Stimulated activated CD8-positive, alpha-beta memory T cell treated with anti-CD3 and anti-CD28 coated beads, Interleukin-7, amount 100 ng/mL, for 4 hours (primary cell): Measurements from ENCODE around the gene ARHGEF33.

ENCODE experiments used
- DNase-seq, 2 donors: peaks; one replicate each; pipeline ENCODE4 v3.0.0-alpha.2; 2020; ENCODE audit warnings: low read depth in 2 of 2

The ARHGEF33 gene

DNA sequence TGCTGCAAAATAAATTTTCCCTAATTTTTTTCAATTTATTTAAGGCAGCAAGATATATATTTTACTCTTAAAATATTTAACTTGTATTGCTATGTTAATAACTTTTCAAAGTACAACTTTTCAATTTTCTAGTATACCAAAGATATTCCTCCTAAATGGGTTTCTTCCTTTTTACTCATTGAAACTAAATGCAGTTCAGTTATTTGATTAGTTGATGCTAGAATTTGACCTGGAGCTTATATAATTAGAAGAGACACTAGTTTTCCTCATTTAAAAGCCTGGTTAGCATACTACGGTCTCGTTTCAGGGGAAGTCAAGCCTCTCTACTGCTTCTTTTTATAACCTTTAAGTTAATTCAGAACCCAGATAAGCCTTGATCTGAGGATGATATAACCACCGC lies at the start of gene ARHGEF33:
Gene ARHGEF33 (plus strand): TSS at position 301 of the 400 bp plus-strand sequence. CDS start 29,573 bp downstream, outside the sequence.
- DNase-seq: no peak

- no peak for DNase-seq
These were observed 39.6 kb upstream of the ARHGEF33 start for GRCh38 chr2:38850045-38850444.

DNA sequence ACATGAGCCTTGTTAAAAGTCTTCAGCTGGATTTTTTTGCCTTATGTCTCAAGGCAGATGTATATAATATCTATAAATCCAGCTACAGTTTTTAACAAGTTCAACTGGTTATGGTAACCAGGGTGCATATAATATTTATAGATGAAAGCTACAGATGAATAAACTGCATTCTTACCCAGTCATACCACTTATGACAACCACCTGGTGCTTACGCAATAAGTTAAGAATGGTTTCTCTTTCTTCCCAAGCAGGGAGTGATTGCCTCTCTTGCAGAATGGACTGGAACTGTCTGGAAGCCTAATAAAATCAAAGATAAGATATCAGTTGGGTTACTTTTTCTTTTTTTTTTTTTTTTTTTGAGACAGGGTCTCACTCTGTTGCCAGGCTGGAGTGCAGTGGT lies 33.5 kb upstream of the ARHGEF33 start:
- no peak for DNase-seq

- DNase-seq: no peak
These were observed 27.2 kb upstream of the ARHGEF33 start for GRCh38 chr2:38862476-38862875.

DNA sequence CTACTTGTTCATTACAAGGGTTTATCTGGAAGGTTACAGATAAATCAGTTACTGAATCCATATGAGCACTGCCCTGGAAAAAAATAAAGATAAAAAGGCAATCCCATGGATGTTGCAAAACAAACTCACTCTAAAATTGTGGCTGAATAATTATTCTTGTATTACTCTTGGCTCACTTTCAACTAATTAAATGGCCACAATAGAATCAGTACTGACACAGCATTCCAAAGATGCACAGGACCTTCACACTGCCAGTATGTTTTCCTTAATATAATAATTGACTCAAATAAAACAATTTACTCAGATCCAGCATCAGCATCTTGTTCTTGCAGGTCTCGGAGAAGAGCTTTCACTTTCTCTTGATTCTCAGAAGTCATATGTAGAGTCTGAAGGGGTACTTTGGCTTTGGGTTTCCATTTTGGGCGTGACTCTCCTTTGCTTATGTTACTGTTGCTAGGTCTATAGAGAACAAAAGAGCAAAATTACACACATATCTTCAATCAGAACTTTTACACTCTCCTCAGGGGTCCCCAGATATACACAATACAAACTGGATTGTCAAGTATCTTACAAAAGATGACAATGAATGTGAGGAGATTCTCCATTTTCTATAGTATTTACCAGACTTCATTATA lies 26.5 kb upstream of the ARHGEF33 start:
- DNase-seq: no peak

- DNase-seq: no peak
These were observed 22.8 kb upstream of the ARHGEF33 start for GRCh38 chr2:38866773-38867443.

DNA sequence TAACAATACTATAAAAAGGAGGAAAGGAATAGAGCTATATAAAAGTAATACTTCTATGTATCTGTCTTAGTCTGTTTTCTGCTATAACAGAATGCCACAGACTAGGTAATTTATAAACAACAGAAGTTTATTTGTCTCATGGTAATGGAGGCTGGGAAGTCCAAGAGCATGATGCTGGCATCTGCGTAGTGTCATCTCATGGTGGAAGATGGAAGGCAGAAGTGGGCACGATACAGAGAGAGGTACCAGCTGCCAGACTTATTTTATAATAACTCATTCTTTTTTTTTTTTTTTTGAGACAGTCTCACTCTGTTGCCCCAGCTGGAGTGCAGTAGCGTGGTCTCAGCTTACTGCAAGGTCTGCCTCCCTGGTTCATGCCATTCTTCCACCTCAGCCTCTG lies 18.2 kb upstream of the ARHGEF33 start:
- no peak for DNase-seq

GRCh38 chr2:38873763-38874162 lies 15.9 kb upstream of the ARHGEF33 start:
- DNase-seq: no peak

DNA sequence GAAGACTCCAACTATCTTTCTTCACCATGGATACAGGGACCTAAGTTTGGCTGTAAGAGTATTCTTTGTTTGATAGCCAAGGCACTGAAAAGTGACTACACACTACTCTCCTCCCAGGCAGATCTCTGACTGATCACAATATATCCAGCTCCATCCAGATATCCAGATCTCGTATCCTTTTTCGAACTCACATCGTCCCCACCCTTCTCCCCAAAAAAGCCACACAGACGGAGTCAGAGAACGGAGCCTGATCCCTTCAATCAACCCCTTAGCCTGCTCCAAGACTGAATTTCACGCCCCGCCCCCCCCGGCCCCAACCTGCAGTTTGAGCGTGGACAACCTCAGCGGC lies 14.5 kb upstream of the ARHGEF33 start:
- DNase-seq: no peak

DNA sequence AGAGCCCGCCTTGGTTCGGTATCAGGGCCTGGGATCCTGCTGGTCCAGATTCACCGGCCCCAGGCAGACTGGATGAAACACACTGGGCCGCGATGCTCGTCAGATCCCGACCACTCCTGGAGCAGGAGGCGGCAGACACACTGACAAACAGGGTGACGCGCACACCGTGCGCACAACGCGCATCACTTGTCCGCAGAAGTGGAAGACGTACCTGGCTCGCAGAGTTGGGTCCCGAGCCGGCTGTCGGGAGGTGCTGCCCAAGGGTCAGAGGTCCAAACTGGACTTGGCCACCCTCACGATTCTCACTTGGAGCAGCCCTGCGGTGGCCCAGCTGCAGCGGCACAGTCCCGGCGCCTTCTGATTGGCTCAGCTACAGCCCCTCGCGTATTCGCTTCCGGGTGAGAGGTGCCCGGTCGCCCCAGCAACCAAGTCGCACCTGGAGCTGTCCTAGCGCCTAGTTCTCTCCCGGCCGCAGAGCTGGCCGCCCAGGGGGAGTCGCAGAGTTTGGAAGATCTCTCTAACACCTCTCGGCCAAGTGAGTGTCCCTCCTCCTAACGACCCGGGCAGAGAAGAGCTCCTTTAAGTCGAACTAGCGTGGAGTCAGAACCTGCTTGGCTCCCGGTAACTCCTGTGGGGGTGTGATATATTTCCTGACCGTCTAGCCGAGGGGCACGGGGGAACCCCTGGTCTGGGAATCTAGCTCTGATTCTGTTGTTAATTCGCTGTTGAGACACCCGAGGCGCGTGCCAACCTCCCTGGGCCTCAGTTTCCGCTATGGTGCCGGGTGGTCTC lies 13.9 kb upstream of the ARHGEF33 start, which contains the start of the genes DHX57 and MORN2:
Gene DHX57 (minus strand): TSS at position 359 of the 792 bp plus-strand sequence. CDS start 7,529 bp downstream, outside the sequence.
Gene MORN2 (plus strand): TSS at position 401 of the 792 bp plus-strand sequence.
- peak; percentile 58 to 72 for DNase-seq

GRCh38 chr2:38876407-38876806 lies 13.3 kb upstream of the ARHGEF33 start:
- DNase-seq: no peak

DNA sequence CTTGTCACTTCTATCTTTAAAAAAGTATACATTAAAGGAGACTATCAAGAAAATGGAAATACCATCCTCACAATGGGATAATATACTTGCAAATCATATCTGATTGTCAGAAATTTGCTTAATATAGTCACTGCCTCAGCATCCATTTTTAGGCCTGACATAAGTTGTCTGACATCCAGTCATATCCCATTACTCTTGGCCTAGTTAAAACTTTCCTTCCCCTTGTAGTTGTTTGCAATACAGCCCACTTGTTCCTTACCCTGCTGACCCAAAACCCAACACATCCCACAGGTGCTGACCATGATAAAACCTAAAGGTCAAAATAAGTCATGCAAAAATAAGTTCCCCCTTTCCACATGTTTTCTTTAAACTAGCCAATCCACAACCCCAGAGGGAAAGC lies 3.6 kb upstream of the ARHGEF33 start:
- no peak for DNase-seq

- DNase-seq: no peak
These were observed 2.3 kb upstream of the ARHGEF33 start for GRCh38 chr2:38887347-38887746.

GRCh38 chr2:38887902-38888554 lies 1.6 kb upstream of the ARHGEF33 start:
- no peak for DNase-seq

GRCh38 chr2:38889045-38889444 lies 630 bp upstream of the ARHGEF33 start:
- no peak for DNase-seq

GRCh38 chr2:38892819-38893218 lies 3.1 kb downstream of the ARHGEF33 start:
- DNase-seq: no peak

GRCh38 chr2:38898256-38898655 lies 8.6 kb downstream of the ARHGEF33 start:
- no peak for DNase-seq

DNA sequence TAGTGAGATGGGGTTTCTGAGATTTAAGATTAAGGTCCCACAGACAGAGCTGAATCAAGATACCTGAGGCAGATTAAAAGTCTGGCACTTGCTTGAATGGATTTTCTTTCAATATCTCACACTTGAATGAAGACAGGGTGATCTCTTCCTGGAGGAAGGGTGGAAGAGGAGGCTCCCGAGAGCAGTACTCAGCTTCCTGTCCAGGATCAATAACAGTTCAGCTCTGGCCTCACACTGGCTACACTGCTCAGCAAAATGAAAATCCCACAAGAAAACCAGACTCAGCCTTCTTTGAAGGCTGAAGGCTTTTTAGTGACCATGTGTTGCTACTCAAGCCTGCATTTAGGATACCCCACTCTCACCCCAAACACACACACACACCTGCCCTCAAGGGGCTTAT lies 11.1 kb downstream of the ARHGEF33 start:
- no peak for DNase-seq

DNA sequence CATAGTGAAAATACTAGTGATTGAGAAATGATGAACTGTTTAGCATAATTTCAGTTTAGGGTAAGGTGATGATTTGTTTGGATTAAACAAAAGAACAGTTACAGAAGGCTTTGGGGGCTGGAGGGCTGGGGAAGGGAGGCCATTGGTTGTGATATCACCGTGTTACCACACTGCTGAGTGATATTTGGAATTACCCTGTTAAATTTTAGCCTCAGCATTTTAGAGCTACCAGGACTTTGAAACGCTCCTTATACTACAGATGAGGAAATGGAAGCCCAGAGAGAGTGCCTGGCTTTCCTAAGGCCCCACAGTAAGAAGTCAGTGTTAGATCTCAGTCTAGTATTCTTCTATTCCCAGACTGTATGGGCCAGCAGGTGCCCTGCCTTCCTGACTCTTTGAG lies 15.6 kb downstream of the ARHGEF33 start:
- DNase-seq: no peak

GRCh38 chr2:38907242-38907641 lies 17.6 kb downstream of the ARHGEF33 start:
- no peak for DNase-seq

DNA sequence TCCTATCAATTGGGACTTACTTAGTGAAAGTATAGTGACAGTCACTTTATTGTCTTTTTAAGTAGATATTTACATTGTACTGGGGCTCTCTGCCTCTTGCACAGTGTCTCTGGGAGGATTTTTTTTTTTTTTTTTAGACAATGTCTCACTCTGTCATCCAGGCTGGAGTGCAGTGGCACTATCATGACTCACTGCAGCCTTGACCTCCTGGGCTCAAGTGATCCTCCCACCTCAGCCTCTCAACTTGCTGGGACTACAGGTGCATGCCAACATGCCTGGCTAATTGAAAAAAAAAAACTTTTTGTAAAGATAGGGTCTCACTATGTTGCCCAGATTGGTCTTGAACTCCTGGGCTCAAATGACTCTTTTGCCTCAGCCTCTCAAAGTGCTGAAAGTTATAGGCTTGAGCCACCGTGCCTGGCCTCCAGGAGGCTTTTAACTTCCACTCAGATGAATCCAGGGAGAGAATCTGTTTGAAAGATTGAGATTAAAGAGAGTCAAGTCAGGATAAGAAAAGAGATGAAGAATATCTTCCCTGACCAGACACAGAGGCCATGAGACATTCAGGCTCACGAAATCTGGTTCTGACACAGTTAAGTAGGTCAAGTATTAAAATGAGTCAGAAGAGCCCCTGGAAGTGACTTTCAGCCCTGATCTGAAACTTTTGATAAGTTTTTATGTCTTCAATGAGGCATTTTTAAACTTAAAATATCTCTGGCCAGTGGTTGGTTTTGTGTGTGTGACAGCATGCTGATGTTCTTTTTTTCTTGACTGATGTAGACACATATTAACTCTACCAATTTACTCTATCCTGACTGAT lies 18.3 kb downstream of the ARHGEF33 start:
- DNase-seq: no peak
